GM15510 (cell line): ENCODE results near the gene NFE2L2.

Source experiments
- POLR2A ChIP-seq: IDR thresholded peaks from 3 replicates; pipeline ENCODE4 v1.6.1; 2011; ENCODE audit warnings: borderline replicate concordance; ENCODE audit not compliant: insufficient read length; ENCODE audit errors: extremely low read depth

Gene NFE2L2

DNA sequence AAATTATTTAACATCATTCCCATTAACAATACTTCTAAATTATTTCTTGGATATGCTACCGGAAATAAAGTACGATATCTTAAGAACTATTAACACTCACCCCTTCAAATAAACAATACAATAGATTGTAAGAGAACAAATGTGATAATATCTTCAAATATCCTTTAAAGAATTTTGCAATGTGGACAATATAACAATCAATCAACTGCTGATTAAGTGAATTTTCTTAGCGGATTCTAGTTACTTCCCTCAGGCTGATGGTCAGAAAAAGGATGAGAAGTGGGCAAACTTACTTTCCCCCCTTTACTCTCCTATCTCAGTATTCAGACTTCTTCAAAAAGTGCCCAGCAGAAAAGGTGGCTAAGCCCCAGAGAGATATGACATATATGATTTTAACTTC, 10.8 kb downstream of the NFE2L2 start:
- TF ChIP-seq POLR2A = no peak

DNA sequence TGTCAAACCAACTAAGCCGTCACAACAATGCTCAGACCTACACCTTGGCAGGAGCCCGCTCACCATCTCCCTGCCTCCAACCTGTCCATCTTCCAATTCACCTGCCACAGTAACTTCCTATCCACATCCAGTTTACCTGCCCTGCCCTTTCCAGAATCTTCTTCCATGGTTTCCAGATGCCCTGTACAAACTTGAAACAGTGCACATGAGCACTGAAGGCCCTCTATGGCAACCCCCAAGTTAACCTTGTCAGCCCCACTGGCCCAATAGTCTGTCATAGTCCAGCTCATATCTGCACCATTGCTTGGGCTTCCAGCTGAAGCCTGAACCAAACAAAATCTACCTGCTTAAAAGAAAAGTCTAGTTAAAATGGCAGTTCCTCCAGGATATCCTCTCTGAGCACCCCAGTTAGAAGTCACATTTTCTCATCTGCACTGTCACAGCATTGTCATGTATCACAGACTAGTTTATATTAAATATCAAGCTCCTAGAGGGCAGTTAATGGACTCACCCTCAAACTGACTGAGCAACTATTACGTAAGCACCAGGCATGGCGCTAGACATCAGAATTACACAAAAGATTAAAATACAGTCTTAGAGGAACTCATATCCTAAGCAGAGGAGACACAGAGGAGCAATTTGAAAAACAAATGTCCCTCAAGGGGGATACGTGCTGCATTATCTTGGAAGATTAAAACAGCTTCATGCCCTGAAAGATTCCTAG, 11.6 kb downstream of the NFE2L2 start:
- TF ChIP-seq POLR2A = no peak

DNA sequence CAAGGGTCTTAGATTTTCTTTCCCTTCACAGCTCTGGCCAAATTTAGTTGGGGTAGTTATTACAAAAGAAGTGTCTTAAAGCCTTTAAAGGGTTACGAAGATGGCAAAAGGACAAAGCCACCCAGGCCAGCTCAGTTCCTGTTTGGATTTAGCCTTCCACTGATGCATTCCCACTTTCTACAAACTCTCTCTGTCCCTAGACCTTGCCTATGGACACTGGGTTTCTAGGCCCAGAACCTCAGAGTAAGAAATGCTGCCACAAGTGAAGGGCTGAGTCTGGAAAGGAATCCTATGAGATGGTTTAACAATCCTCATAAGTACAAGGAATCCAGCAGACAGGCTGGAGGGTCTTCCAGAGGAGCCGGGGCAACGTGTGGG, 13.4 kb downstream of the NFE2L2 start:
- no peak for TF ChIP-seq POLR2A

DNA sequence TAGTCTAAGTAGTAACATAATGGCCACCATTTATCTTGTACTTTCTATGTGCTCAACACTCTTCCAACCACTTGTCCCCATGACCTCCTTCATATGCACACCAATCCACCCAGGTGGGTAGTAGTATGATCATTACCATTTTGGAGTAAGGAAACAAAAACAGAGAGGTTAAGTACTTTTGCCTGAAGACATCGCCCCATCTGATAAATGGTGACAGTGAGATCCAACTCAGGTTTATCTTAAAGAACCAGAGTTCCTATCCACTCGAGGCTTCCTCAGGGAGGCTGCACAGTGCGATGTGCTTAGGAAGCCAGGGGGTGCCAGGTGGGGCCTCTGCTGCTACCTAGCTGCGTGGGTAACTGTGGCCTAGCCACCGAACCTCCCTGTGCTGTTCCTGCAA, 14.1 kb downstream of the NFE2L2 start:
- TF ChIP-seq POLR2A = no peak

DNA sequence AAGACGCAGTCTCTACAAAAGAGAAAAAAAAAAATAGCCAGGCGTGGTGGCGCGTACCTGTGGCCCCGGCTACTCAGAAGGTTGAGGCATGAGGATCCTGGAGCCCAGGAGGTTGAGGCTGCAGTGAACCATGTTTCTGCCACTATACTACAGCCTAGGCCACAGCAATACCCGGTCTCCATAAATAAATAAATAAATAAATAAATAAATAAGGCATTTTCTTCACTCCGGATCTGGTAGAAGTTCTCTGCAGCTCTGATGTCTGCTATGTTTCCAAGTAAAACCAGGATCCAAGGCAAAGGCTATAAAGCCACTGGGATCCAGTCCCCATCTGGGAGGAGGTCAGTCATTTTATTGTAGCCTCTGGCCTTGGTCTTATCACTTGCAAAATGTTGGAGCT, 15.5 kb downstream of the NFE2L2 start:
- TF ChIP-seq POLR2A = no peak

DNA sequence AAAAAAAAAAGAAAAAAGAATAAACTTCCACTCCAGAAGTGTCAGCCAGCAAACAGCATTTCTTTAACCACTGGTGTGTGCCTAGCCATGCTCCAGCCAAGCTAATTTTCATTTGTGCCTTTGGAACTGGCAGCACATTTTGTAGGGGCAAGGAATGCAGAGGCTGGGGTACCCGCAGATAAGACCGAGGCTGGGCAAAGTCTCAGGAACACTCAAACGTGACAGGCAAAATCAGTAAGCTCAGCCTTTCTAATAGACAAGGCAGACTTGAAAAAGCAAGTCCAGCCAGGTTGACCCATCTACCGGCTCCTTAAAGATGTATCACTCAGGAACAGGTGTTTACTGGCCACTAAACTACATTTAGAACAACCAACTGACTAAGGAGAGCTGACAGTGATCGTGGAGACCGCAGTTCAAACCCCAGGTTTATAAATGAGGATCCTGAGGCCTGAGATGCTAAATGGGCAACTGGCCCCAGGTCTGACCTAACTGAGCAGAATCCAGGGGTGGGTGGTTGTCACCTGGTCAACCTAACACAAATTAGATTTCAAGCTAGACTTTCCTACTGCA, 16.7 kb downstream of the NFE2L2 start:
- TF ChIP-seq POLR2A = no peak

DNA sequence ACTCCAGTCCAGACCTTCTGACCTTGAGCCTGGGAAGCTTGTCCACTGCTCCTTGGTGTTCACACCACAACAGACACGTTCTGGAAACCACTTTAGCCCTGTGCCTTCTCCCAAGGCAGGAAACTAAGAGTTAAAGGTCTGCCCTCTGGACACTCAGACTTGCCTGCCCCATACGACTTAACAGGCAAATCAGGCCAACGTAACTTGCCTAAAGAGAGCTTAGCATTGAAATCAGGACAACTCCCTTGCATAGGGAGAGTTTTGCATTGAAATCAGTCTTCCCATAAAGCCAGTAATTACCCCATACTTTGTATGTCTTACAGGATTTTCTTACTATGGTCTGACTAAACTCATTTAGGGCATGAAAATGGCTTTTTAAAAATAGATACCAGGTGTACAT, 18.5 kb downstream of the NFE2L2 start:
- TF ChIP-seq POLR2A = no peak

- no peak for TF ChIP-seq POLR2A
Observed at GRCh38 chr2:177245010-177245422, 19.5 kb downstream of the NFE2L2 start.

DNA sequence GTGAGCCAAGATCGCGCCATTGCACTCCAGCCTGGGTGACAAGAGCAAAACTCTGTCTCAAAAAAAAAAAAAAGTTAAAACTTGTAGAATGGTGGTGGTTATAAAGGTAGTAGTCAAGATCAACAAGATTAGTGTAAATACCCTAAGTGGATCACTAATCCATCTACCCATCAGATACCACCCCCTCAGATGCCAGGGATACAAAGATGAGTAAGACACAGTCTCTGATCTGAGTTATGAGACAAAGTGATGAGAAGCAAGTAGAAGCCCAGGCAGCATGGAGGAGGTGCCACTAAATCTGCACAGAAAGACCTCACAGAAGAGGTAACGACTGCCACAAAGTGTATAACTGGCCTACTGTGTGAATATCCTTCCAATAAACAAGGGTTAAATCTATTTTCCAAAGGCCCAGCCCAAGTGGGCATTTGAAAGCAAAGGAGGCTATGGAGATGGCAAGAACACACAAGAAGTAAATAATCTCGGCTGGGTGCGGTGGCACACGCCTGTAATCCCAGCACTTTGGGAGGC, 20.2 kb downstream of the NFE2L2 start:
- TF ChIP-seq POLR2A = no peak

- TF ChIP-seq POLR2A = no peak
Observed at GRCh38 chr2:177243476-177243875, 21.1 kb downstream of the NFE2L2 start.

DNA sequence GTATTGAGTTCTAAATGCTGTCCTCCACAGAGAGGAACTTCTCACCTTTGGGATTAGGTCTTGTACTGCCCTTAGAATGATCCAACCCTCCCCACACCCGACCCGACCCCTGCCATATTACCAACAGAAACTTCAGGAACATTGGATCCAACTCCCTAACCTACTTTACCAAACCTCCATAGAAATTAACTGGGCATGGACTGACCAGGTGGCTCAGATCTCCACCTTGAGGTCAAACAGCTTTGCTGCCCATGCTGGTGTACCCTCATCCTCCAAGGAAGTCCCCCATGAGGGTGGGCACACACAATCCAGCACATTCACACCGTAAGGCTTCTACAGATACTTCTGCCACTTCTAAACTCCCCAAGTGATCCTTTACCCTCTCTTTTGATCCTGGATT, 21.5 kb downstream of the NFE2L2 start:
- TF ChIP-seq POLR2A = no peak

- TF ChIP-seq POLR2A = no peak
Observed at GRCh38 chr2:177242121-177242987, 22.2 kb downstream of the NFE2L2 start.

DNA sequence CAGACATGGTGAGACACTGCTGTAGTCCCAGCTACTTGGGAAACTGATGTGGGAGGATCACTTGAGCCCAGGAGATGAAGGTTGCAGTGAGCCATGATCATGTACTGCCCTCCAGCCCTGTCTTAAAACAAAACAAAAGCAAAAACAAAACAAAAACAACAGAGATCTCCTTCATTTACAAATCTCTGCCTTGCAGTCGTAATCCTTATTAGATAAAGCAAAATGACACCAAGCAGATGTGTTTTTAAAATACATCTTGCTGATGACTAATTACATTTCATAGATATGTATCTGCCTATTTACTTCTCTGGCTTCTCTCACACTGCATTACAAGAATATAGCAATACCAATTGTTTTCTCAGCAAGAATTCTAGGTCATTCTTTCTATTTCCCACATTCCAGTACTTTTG, 22.8 kb downstream of the NFE2L2 start:
- TF ChIP-seq POLR2A = no peak

GRCh38 chr2:177239932-177240630, 24.4 kb downstream of the NFE2L2 start:
- no peak for TF ChIP-seq POLR2A

DNA sequence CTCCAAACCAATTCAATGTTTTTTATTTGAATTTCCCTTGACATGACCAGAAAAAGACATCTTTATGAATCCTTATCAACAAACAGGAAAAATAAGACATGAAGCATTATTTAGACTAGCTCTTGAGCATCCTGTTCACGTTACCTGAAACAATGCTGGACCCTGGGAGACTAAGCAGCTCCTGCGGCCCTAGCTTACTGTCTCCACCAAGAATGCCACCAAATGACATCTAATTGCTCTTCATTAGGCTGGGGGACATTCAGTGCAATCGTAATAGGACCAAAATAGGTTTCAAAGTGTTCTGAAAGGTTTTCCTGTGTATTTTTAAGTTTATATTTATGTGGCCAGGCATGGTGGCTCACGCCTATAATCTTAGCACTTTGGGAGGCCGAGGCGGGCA, 25.5 kb downstream of the NFE2L2 start:
- TF ChIP-seq POLR2A = no peak
